ENCODE measurements around the gene GADD45B. TPM values are rescaled to one million over a fixed set of nuclear protein-coding genes. Genes with fewer than 3 reads are reported as not detected.
A peak's percentile ranks its signal among the peaks of the same experiment; 100 is the strongest.

Gene GADD45B, protein sequence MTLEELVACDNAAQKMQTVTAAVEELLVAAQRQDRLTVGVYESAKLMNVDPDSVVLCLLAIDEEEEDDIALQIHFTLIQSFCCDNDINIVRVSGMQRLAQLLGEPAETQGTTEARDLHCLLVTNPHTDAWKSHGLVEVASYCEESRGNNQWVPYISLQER
- 1.2 TPM for total RNA-seq (ENCODE audit: unreplicated experiment)
- long read RNA-seq, result 0 reads

DNA sequence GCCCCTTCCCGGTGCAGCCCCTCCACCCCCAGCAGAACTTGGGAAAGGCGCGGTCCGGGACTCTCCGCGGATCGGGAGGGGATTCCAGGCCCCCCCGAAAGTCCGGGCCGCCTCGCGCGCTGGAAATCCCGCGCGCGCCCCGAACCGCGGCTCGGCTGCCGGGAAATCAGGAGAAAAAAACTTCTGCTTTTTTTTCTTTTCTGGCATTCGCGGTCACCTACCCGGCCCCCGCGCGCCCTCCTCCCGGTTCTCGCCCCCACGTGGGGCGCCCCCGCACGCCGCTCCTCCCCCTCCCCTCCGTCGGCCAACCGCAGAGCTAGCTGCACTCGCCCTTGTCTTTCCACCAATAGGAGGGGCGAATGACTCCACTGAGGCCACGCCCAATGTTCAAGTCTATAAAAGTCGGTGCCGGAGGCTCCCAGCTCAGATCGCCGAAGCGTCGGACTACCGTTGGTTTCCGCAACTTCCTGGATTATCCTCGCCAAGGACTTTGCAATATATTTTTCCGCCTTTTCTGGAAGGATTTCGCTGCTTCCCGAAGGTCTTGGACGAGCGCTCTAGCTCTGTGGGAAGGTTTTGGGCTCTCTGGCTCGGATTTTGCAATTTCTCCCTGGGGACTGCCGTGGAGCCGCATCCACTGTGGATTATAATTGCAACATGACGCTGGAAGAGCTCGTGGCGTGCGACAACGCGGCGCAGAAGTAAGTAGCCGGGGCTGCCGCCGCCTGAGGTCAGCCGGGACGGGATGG, at the start of gene GADD45B:
Gene GADD45B (plus strand): TSS at position 426 of the 749 bp plus-strand sequence. CDS start 232 bp downstream, at position 658.
- Mint-ChIP-seq H3K9me3 (ENCODE audit: unreplicated experiment) (no peaks in the 10 kb centered on the region), H3K27ac (ENCODE audit: unreplicated experiment) (no peak within 1 kb of the TSS), H3K27me3 (ENCODE audit: unreplicated experiment) (peaks cover 10% of the 10 kb centered on the region), H3K4me3 (ENCODE audit: unreplicated experiment) (peak within 1 kb of the TSS; percentile 83), H3K36me3 (ENCODE audit: low read depth, unreplicated experiment) (peaks cover 3% of the 10 kb centered on the region), H3K4me1 (ENCODE audit: unreplicated experiment) (peaks cover 20% of the 10 kb centered on the region)
- peak; percentile 88 for DNase-seq (ENCODE audit: low spot score)
- TF ChIP-seq, protein P1, sequence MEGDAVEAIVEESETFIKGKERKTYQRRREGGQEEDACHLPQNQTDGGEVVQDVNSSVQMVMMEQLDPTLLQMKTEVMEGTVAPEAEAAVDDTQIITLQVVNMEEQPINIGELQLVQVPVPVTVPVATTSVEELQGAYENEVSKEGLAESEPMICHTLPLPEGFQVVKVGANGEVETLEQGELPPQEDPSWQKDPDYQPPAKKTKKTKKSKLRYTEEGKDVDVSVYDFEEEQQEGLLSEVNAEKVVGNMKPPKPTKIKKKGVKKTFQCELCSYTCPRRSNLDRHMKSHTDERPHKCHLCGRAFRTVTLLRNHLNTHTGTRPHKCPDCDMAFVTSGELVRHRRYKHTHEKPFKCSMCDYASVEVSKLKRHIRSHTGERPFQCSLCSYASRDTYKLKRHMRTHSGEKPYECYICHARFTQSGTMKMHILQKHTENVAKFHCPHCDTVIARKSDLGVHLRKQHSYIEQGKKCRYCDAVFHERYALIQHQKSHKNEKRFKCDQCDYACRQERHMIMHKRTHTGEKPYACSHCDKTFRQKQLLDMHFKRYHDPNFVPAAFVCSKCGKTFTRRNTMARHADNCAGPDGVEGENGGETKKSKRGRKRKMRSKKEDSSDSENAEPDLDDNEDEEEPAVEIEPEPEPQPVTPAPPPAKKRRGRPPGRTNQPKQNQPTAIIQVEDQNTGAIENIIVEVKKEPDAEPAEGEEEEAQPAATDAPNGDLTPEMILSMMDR (IDR thresholded peaks at IDR 0.05; ENCODE audit: unreplicated experiment), result no peak

DNA sequence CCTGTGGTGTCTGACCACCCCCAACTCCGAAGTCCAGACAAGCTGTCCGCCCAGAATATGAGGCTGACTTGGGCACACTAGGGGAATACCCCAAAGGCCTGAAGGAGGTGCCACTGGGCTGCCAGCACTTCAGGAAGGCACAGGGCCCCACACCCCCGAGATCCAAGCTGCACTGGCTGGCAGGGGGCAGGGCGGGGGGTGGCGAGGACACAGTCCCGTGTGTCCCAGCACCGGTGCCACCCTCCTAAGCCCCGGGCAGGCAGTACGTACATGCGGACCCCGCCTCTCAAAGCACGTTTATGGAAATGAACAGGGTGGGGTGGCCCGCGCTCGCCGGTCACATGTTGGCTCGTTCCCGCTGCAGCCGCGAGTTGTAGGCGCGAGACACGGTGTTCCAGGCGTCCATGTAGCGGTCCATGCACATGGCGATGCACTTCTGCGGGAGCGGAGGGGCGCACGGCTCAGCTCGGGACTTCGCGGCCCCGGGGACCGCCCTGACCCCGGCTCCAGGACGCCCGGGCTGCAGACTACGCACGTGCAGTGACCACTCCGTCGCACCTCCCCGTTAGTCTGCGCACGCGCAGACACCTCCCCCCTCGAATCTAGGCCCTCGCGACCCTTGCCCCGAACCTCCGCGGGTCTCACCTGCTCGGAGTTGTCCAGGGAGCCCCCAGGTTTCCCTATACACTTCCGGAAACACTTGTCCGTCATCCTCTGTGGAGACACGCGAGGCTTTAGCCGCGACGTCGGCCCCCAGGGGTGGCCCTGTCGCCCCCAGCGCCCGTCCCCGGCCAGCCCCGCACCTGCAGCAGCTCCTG, 49.1 kb upstream of the GADD45B start:
- Mint-ChIP-seq H3K4me3 (ENCODE audit: unreplicated experiment) (peak overlapping the region; percentile 96), H3K27me3 (ENCODE audit: unreplicated experiment) (peaks cover 11% of the 10 kb centered on the region), H3K9me3 (ENCODE audit: unreplicated experiment) (no peaks in the 10 kb centered on the region), H3K27ac (ENCODE audit: unreplicated experiment) (peak overlapping the region; percentile 94), H3K4me1 (ENCODE audit: unreplicated experiment) (peaks cover 10% of the 10 kb centered on the region), H3K36me3 (ENCODE audit: low read depth, unreplicated experiment) (peaks cover 15% of the 10 kb centered on the region)
- TF ChIP-seq, protein P1 (IDR thresholded peaks at IDR 0.05; ENCODE audit: unreplicated experiment), result no peak
- DNase-seq (ENCODE audit: low spot score), result peak; percentile 50

DNA sequence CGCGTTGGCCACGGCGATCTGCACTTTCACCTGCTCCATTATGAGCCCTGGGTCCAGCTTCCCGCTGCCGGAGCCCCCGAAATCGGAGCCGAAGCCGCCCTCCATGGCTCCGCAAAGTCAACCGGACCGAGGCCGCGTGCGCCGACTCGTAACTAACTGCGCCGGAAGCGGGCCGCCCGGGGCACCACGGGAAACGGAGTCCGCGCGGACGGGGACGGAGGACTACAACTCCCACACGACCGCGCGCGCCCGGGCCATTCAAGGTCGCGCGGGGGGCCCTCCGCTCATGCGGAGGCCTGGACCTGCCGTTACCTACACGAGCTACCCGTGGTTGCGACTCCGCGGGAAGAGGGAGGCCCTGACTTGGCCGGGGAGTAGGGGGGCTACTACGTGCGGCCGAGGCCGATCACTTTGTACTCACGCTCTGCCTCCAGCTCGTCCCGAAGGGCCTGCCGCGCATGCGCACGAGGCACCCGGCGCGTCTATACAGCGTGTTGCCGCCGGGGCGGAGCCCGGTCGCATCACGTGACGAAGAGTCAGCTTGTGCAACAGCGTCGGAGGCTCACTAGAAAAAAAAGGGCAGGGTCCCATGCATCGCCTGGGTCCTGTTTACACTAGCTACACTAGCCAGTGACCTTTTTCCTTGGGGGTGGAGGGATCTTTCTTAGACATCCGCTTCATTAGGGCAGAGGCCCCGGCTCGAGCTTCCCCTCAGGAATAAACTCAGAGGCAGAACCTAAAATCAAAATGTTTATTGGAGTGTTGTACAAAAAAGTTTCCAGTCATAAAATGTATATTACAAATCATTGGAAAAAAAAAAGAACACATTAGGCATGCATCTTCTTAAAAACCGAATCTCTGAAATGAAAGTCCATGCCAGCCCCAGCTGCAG, 48.3 kb upstream of the GADD45B start, which contains the start of gene TIMM13:
Gene TIMM13 (minus strand): TSS at position 158 of the 892 bp plus-strand sequence. CDS start 53 bp downstream, at position 105.
- DNase-seq (ENCODE audit: low spot score), result peak; percentile 95
- peaks cover 15% of the 10 kb centered on the region for H3K36me3 Mint-ChIP-seq (ENCODE audit: low read depth, unreplicated experiment)
- peaks cover 10% of the 10 kb centered on the region for H3K4me1 Mint-ChIP-seq (ENCODE audit: unreplicated experiment)
- peak within 1 kb of the TSS; percentile 96 for H3K4me3 Mint-ChIP-seq (ENCODE audit: unreplicated experiment)
- H3K27me3 Mint-ChIP-seq (ENCODE audit: unreplicated experiment), result peaks cover 9% of the 10 kb centered on the region
- TF ChIP-seq, protein P1 (IDR thresholded peaks at IDR 0.05; ENCODE audit: unreplicated experiment), result no peak
- peak within 1 kb of the TSS; percentile 94 for H3K27ac Mint-ChIP-seq (ENCODE audit: unreplicated experiment)
- no peaks in the 10 kb centered on the region for H3K9me3 Mint-ChIP-seq (ENCODE audit: unreplicated experiment)

DNA sequence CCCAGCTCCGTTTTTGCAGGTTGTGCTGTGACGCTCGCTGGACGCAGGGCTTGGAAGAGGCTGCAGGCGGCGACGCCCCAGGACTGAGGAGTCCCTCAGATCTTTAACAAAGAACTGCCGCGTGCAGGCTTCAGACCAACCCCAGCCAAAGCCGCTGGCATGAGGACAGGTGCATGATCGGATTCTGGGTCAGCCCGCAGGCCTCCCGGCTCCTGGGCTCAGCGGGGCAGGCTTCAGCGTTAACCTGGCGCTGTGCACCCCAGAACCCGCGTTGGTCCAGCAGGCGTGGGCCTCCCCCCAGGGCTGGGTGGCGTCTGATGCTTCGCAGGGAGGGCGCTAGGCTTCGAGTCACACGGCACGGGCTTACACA, 47.6 kb upstream of the GADD45B start:
- Mint-ChIP-seq H3K4me1 (ENCODE audit: unreplicated experiment) (peaks cover 10% of the 10 kb centered on the region), H3K27me3 (ENCODE audit: unreplicated experiment) (peaks cover 9% of the 10 kb centered on the region), H3K9me3 (ENCODE audit: unreplicated experiment) (no peaks in the 10 kb centered on the region), H3K36me3 (ENCODE audit: low read depth, unreplicated experiment) (peaks cover 15% of the 10 kb centered on the region), H3K27ac (ENCODE audit: unreplicated experiment) (peak overlapping the region; percentile 94), H3K4me3 (ENCODE audit: unreplicated experiment) (peak overlapping the region; percentile 96)
- DNase-seq (ENCODE audit: low spot score), result peak; percentile 34
- TF ChIP-seq, protein P1 (IDR thresholded peaks at IDR 0.05; ENCODE audit: unreplicated experiment), result no peak

Measured in endothelial cell (in vitro differentiated cells).